H1 (cell line): ENCODE measurements around the gene UBN2. TPM values are rescaled to one million over a fixed set of nuclear protein-coding genes. Genes with fewer than 3 reads are reported as not detected.

Source experiments
- CTCF ChIA-PET: fragments of 300-600 bp; sonication (Branson Sonifier 250); formaldehyde crosslinking; loops from one replicate; lab custom pipeline; 2021; ENCODE audit not compliant: partially characterized antibody; lab: Charles Lee
- POLR2A ChIA-PET: fragments of 300-600 bp; sonication (Branson Sonifier 250); formaldehyde crosslinking; loops from one replicate; lab custom pipeline; 2021; ENCODE audit warnings: inconsistent platforms; ENCODE audit not compliant: partially characterized antibody; lab: Charles Lee
- DNase-seq, 2 experiments: peaks; one replicate each; pipeline versions ENCODE4 v3.0.0 to v3.0.0-alpha.2; 2010 to 2022; ENCODE audit warnings: low spot score in 2 of 2, low read depth in 1 of 2, mixed read lengths in 1 of 2
- FAIRE-seq: peaks from 2 replicates; lab custom pipeline; 2011; peaks lifted over from hg19 to GRCh38; lab: Jason Lieb, UNC
- H2AFZ ChIP-seq: 2 replicates; pipeline ENCODE4 v1.8.1; 2012; ENCODE audit warnings: low read length, inconsistent platforms
- H2AK5ac ChIP-seq: 2 replicates; pipeline ENCODE4 v1.6.1; 2013; ENCODE audit warnings: low read depth, low read length
- H2BK120ac ChIP-seq: replicated peaks from 2 replicates; pipeline ENCODE3; 2013; ENCODE audit warnings: low read depth, low read length, inconsistent platforms
- H2BK12ac ChIP-seq: 2 replicates; pipeline ENCODE4 v1.6.1; 2013; ENCODE audit warnings: low read depth, low read length
- H2BK15ac ChIP-seq: 2 replicates; pipeline ENCODE4 v1.6.1; 2013; ENCODE audit warnings: low read length
- H2BK20ac ChIP-seq: 2 replicates; pipeline ENCODE4 v1.6.1; 2013; ENCODE audit warnings: low read length
- H2BK5ac ChIP-seq: 2 replicates; pipeline ENCODE4 v1.6.1; 2013; ENCODE audit warnings: low read depth, low read length
- H3K14ac ChIP-seq: 2 replicates; pipeline ENCODE4 v1.6.1; 2013; ENCODE audit warnings: inconsistent platforms; ENCODE audit not compliant: insufficient read length
- H3K18ac ChIP-seq: 2 replicates; pipeline ENCODE4 v1.6.1; 2013; ENCODE audit warnings: low read length; ENCODE audit errors: extremely low read depth
- H3K23ac ChIP-seq: 2 replicates; pipeline ENCODE4 v1.6.1; 2013; ENCODE audit warnings: inconsistent platforms; ENCODE audit not compliant: insufficient read length
- H3K23me2 ChIP-seq: 2 replicates; pipeline ENCODE4 v1.6.1; 2013; ENCODE audit warnings: low read depth, low read length
- H3K27ac ChIP-seq: 2 replicates; pipeline ENCODE4 v1.6.1; 2011; ENCODE audit warnings: low read depth, low read length, inconsistent platforms
- H3K27me3 ChIP-seq, 4 experiments: replicated peaks in 1 of 4; 1 replicate in 1 of 4; 2 replicates in 3 of 4; pipeline versions ENCODE4 v1.6.1 to v1.8.1; 2011 to 2013; ENCODE audit warnings: low read length in 3 of 4, mild to moderate bottlenecking in 3 of 4, inconsistent platforms in 2 of 4, mixed read lengths in 2 of 4, moderate library complexity in 1 of 4; ENCODE audit not compliant: control insufficient read depth in 3 of 4, insufficient read depth in 3 of 4; ENCODE audit errors: extremely low read depth in 1 of 4
- H3K36me3 ChIP-seq, 4 experiments: 2 replicates each; pipeline versions ENCODE4 v1.6.1 to v1.8.1; 2011 to 2013; ENCODE audit warnings: mild to moderate bottlenecking in 4 of 4, low read length in 3 of 4, moderate library complexity in 2 of 4, control low read depth in 1 of 4, inconsistent platforms in 1 of 4; ENCODE audit not compliant: insufficient read depth in 4 of 4, control insufficient read depth in 2 of 4
- H3K4ac ChIP-seq: replicated peaks from 2 replicates; pipeline ENCODE3; 2013; ENCODE audit warnings: low read length, low read depth, mixed read lengths, inconsistent platforms; ENCODE audit not compliant: insufficient read length
- H3K4me1 ChIP-seq, 4 experiments: replicated peaks in 1 of 4; 1 replicate in 1 of 4; 2 replicates in 3 of 4; pipeline versions ENCODE4 v1.6.1 to v1.8.1; 2011 to 2013; ENCODE audit warnings: low read length in 3 of 4, inconsistent platforms in 2 of 4, mixed read lengths in 1 of 4; ENCODE audit not compliant: insufficient read depth in 4 of 4, control insufficient read depth in 3 of 4
- H3K4me2 ChIP-seq, 2 experiments: 2 replicates each; pipeline versions ENCODE4 v1.6.1 to v1.8.1; 2011 to 2013; ENCODE audit warnings: low read depth in 2 of 2, low read length in 2 of 2, control low read depth in 1 of 2, inconsistent platforms in 1 of 2, mild to moderate bottlenecking in 1 of 2; ENCODE audit not compliant: insufficient read depth in 1 of 2
- H3K4me3 ChIP-seq, 4 experiments: fragments of 200-600, 300-600 bp in 1 of 4; sonication (generic), shearing (Covaris generic), sonication (Bioruptor Twin) in 1 of 4; 2 replicates each; pipeline versions ENCODE4 v1.5.1 to v1.8.1; 2011 to 2016; ENCODE audit warnings: low read length in 4 of 4, low read depth in 3 of 4, control low read depth in 2 of 4, inconsistent platforms in 2 of 4, mild to moderate bottlenecking in 2 of 4, mixed read lengths in 1 of 4, moderate library complexity in 1 of 4; ENCODE audit not compliant: insufficient read depth in 2 of 4; ENCODE audit errors: extremely low read depth in 1 of 4
- H3K56ac ChIP-seq: replicated peaks from 2 replicates; pipeline ENCODE3; 2013; ENCODE audit warnings: low read depth, mild to moderate bottlenecking, mixed read lengths, low read length, inconsistent platforms; ENCODE audit not compliant: insufficient read length
- H3K79me1 ChIP-seq: 2 replicates; pipeline ENCODE4 v1.6.1; 2013; ENCODE audit warnings: low read depth, low read length, control low read depth
- H3K79me2 ChIP-seq, 2 experiments: 2 replicates each; pipeline versions ENCODE4 v1.6.1 to v1.8.1; 2012 to 2013; ENCODE audit warnings: low read length in 2 of 2, mild to moderate bottlenecking in 2 of 2, inconsistent platforms in 1 of 2; ENCODE audit not compliant: insufficient read depth in 2 of 2, control insufficient read depth in 1 of 2
- H3K9ac ChIP-seq, 4 experiments: replicated peaks in 1 of 4; 1 replicate in 1 of 4; 2 replicates in 3 of 4; pipeline versions ENCODE4 v1.6.1 to v1.8.1; 2011 to 2013; ENCODE audit warnings: low read depth in 3 of 4, low read length in 3 of 4, control low read depth in 2 of 4, mild to moderate bottlenecking in 2 of 4, moderate library complexity in 2 of 4, inconsistent platforms in 1 of 4; ENCODE audit errors: extremely low read depth in 1 of 4
- H3K9me3 ChIP-seq, 2 experiments: 2 replicates each; pipeline versions ENCODE4 v1.6.1 to v1.8.1; 2012 to 2013; ENCODE audit warnings: mild to moderate bottlenecking in 2 of 2, moderate library complexity in 2 of 2, control low read depth in 1 of 2, inconsistent platforms in 1 of 2, low read depth in 1 of 2, low read length in 1 of 2, mixed read lengths in 1 of 2; ENCODE audit not compliant: insufficient read depth in 2 of 2
- H4K20me1 ChIP-seq, 2 experiments: replicated peaks in 1 of 2; 2 replicates each; pipeline versions ENCODE3 to v1.8.1; 2011 to 2013; ENCODE audit warnings: inconsistent platforms in 2 of 2, low read length in 2 of 2, mild to moderate bottlenecking in 1 of 2; ENCODE audit not compliant: insufficient read depth in 2 of 2, control insufficient read depth in 1 of 2
- H4K5ac ChIP-seq: 2 replicates; pipeline ENCODE4 v1.6.1; 2013; ENCODE audit warnings: low read length, low read depth, mixed read lengths, inconsistent platforms; ENCODE audit not compliant: insufficient read length
- H4K8ac ChIP-seq: 2 replicates; pipeline ENCODE4 v1.8.0; 2013; ENCODE audit warnings: mild to moderate bottlenecking, moderate library complexity, low read length, inconsistent platforms; ENCODE audit not compliant: insufficient read depth; ENCODE audit errors: extremely low read depth
- H4K91ac ChIP-seq: replicated peaks from 2 replicates; pipeline ENCODE3; 2013; ENCODE audit warnings: low read length, mixed read lengths, inconsistent platforms; ENCODE audit not compliant: insufficient read length
- BACH1 ChIP-seq: IDR thresholded peaks from 2 replicates; pipeline ENCODE4 v1.6.1; 2012; ENCODE audit warnings: low read length, improper control_type of control experiment
- CHD1 ChIP-seq: IDR thresholded peaks from 2 replicates; pipeline ENCODE4 v1.6.1; 2012; ENCODE audit warnings: low read depth, low read length, improper control_type of control experiment
- CHD2 ChIP-seq: IDR thresholded peaks from 2 replicates; pipeline ENCODE4 v1.6.1; 2012; ENCODE audit warnings: low read length, improper control_type of control experiment
- KDM5A ChIP-seq: fragments of 200-600 bp; IDR thresholded peaks from 2 replicates; pipeline ENCODE4 v1.7.1; 2012; ENCODE audit warnings: mild to moderate bottlenecking, low read length, inconsistent platforms, mixed read lengths
- RAD21 ChIP-seq, 2 experiments: IDR thresholded peaks in 1 of 2; conservative IDR thresholded peaks in 1 of 2; 2 replicates each; pipeline ENCODE4 v1.6.1; 2011; ENCODE audit warnings: low read depth in 2 of 2, low read length in 2 of 2, improper control_type of control experiment in 1 of 2, inconsistent platforms in 1 of 2, mild to moderate bottlenecking in 1 of 2, moderate library complexity in 1 of 2
- SIN3A ChIP-seq, 2 experiments: IDR thresholded peaks in 1 of 2; conservative IDR thresholded peaks in 1 of 2; 2 replicates each; pipeline ENCODE4 v1.6.1; 2011 to 2012; ENCODE audit warnings: low read length in 2 of 2, improper control_type of control experiment in 1 of 2, low read depth in 1 of 2, mild to moderate bottlenecking in 1 of 2
- SRF ChIP-seq: IDR thresholded peaks from 2 replicates; pipeline ENCODE4 v1.6.1; 2011; ENCODE audit warnings: mild to moderate bottlenecking, low read depth, low read length, moderate library complexity
- WGBS, 2 experiments: shearing (Covaris generic) in 1 of 2; methylation state at CpG; one replicate each; pipeline versions ENCODE4 v1.1.6 to v1.1.7; 2013 to 2015; ENCODE audit warnings: low lambda C conversion rate in 2 of 2, mixed read lengths in 2 of 2, inconsistent platforms in 1 of 2, low coverage in 1 of 2, missing lambda C conversion rate in 1 of 2; ENCODE audit not compliant: insufficient replicate concordance in 2 of 2, insufficient coverage in 1 of 2, insufficient read length in 1 of 2; ENCODE audit errors: extremely low coverage in 1 of 2, missing lambda C conversion rate in 1 of 2; 5-methylcytosine and 5-hydroxymethylcytosine counted together
- polyA plus RNA-seq, 7 experiments: library from polyadenylated mRNA; depleted of rRNA in 3 of 7; stranded (reverse) in 5 of 7; unstranded in 2 of 7; fragments of >200 nt in 5 of 7; fragments of 200-250 nt in 2 of 7; gene quantifications; 1 replicate in 5 of 7; 2 replicates in 1 of 7; 4 replicates in 1 of 7; pipeline versions ENCODE4 v1.2.1 to v1.2.3, GENCODE V29; 2011 to 2013; ENCODE audit warnings: missing spikeins in 2 of 7, mixed read lengths in 2 of 7
- total RNA-seq: library from RNA; stranded (reverse); fragmentation: NEBNext Ultra II Directional; extraction: Animal tissue kit (Norgen Biotek cat#: 25700); gene quantifications from 2 replicates; pipeline ENCODE4 v1.2.1, GENCODE V29; 2021

The UBN2 gene
- total and polyA plus RNA-seq, 2 of the 8 experiments (the other 6 are each of a cell fraction or from before 2014, with no cell fraction given), result 4.1 to 39.6 TPM

- Histone ChIP-seq H4K20me1 (peaks cover 0 to 1% of the 10 kb centered on the region in 2 experiments), H4K91ac (no peak overlapping the region), H4K8ac (no peak overlapping the region), H2AK5ac (no peak overlapping the region), H3K18ac (no peak overlapping the region), H4K5ac (no peak overlapping the region), H3K23me2 (peaks cover 5% of the 10 kb centered on the region; the same call in 1 of the 2 replicates), H3K9ac (no peak overlapping the region), H2BK120ac (no peak overlapping the region), H2AFZ (no peak overlapping the region), H3K79me2 (peaks cover 0 to 46% of the 10 kb centered on the region in 2 experiments; a peak in 2 of 4 replicates), H3K14ac (no peak overlapping the region), H3K27ac (no peak overlapping the region), H2BK12ac (no peak overlapping the region), H3K79me1 (no peaks in the 10 kb centered on the region), H3K4ac (no peak overlapping the region), H3K9me3 (no peaks in the 10 kb centered on the region), H3K4me3 (peak overlapping the region in 2 of 4 experiments; percentile 86 to 95; a peak in 4 of 8 replicates), H2BK5ac (no peak overlapping the region), H3K27me3 (no peaks in the 10 kb centered on the region), H3K4me2 (peak overlapping the region; percentile 53 to 63; a peak in 3 of 4 replicates), H3K56ac (no peak overlapping the region), H3K36me3 (peaks cover 0 to 12% (median 8%) of the 10 kb centered on the region in 4 experiments; a peak in 7 of 8 replicates), H2BK15ac (no peak overlapping the region), H3K4me1 (peaks cover 0 to 3% (median 0%) of the 10 kb centered on the region in 4 experiments; a peak in 1 of 7 replicates), H3K23ac (no peak overlapping the region), H2BK20ac (no peak overlapping the region)
- ChIA-PET CTCF (no interaction called here), POLR2A (interaction anchor here (1.5 to 1.7 kb wide), 2 partner anchors 10 to 60 kb away, joined by 3 to 5 read pairs; no protein-coding TSS in a partner anchor)
- FAIRE-seq, result no peak
- 67% methylated on average over 2 of the region's 2 CpGs; no CpG with 5 or more reads in 1 of the 2 experiments for WGBS, 2 experiments
- DNase-seq, result no peak
- TF ChIP-seq BACH1 (no peak), RAD21 (IDR thresholded peaks at IDR 0.05 in 1 of 2, conservative IDR thresholded peaks at IDR 0.05 in 1 of 2; ENCODE audit: low read depth in 2 of 2, low read length in 2 of 2) (no peak), KDM5A (no peak), CHD2 (no peak), SRF (no peak), CHD1 (no peak), SIN3A (conservative IDR thresholded peaks at IDR 0.05 in 1 of 2, IDR thresholded peaks at IDR 0.05 in 1 of 2; ENCODE audit: low read depth in 1 of 2, low read length in 2 of 2) (no peak)
These were observed 1.9 kb downstream of the UBN2 start for GRCh38 chr7:139232904-139233303.
